ENCODE results near the gene FOXP3.

- no peak for TF ChIP-seq POLR2AphosphoS5 (IDR thresholded peaks at IDR 0.05)
- TF ChIP-seq CTCF (IDR thresholded peaks at IDR 0.05 in 8 of 11, conservative IDR thresholded peaks at IDR 0.05 in 3 of 11): no peak
- no peak for TF ChIP-seq POLR2A (IDR thresholded peaks at IDR 0.05)
Measured at GRCh38 chrX:49247916-49248811, 16.3 kb downstream of the FOXP3 start.

All from spleen (tissue), 7 donors.